Measurements from ENCODE around the gene KMO. TPM values are rescaled to one million over a fixed set of nuclear protein-coding genes. Genes with fewer than 3 reads are reported as not detected.

The KMO gene
- total RNA-seq, 1 donor: not detected

GRCh38 chr1:241553886-241554592, 21.9 kb downstream of the KMO start:
- no peak overlapping the region for H3K4me3 ChIP-seq (ENCODE audit: low read depth, low read length)
- TF ChIP-seq, protein P1, sequence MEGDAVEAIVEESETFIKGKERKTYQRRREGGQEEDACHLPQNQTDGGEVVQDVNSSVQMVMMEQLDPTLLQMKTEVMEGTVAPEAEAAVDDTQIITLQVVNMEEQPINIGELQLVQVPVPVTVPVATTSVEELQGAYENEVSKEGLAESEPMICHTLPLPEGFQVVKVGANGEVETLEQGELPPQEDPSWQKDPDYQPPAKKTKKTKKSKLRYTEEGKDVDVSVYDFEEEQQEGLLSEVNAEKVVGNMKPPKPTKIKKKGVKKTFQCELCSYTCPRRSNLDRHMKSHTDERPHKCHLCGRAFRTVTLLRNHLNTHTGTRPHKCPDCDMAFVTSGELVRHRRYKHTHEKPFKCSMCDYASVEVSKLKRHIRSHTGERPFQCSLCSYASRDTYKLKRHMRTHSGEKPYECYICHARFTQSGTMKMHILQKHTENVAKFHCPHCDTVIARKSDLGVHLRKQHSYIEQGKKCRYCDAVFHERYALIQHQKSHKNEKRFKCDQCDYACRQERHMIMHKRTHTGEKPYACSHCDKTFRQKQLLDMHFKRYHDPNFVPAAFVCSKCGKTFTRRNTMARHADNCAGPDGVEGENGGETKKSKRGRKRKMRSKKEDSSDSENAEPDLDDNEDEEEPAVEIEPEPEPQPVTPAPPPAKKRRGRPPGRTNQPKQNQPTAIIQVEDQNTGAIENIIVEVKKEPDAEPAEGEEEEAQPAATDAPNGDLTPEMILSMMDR (IDR thresholded peaks at IDR 0.05; ENCODE audit: insufficient read depth, low read depth, low read length): no peak
- no peak for DNase-seq (ENCODE audit: low read depth)

GRCh38 chr1:241555526-241555925, 23.3 kb downstream of the KMO start:
- DNase-seq (ENCODE audit: low read depth): no peak
- TF ChIP-seq, protein P1 (IDR thresholded peaks at IDR 0.05; ENCODE audit: insufficient read depth, low read depth, low read length): no peak
- H3K4me3 ChIP-seq (ENCODE audit: low read depth, low read length): no peak overlapping the region

- no peak overlapping the region for H3K4me3 ChIP-seq (ENCODE audit: low read depth, low read length)
- no peak for DNase-seq (ENCODE audit: low read depth)
- TF ChIP-seq, protein P1 (IDR thresholded peaks at IDR 0.05; ENCODE audit: insufficient read depth, low read depth, low read length): no peak
Observed at GRCh38 chr1:241557031-241557430, 24.9 kb downstream of the KMO start.

DNA sequence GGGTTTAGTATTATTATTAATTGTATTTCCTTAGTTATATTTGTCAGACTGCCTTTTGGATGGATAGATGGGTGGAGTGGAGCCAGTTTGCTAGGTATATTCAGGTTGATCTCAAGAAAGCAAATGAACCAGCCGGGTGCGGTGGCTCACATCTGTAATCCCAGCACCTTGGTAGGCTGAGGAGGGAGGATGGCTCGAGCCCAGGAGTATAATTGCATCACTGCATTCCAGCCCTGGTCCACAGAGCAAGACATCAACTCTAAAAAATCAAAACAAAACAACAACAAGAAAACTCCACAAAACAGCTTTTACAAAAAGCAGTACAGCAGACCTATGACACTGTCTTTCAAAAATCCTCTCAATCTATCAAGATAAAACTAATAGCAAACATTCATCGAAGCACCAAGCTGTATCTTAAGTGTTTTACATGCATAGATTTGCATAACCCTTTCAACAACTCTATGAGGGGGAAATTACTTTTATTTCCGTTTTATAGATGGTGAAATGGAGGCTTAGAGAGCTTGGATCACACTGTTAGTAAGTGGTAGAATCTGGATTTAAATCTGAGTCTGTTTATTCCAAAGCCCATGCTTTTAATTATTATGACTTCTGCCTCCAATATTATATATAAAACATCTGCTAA, 25.5 kb downstream of the KMO start:
- TF ChIP-seq, protein P1 (IDR thresholded peaks at IDR 0.05; ENCODE audit: insufficient read depth, low read depth, low read length): no peak
- H3K4me3 ChIP-seq (ENCODE audit: low read depth, low read length): no peak overlapping the region
- peak; percentile 29 for DNase-seq (ENCODE audit: low read depth)

DNA sequence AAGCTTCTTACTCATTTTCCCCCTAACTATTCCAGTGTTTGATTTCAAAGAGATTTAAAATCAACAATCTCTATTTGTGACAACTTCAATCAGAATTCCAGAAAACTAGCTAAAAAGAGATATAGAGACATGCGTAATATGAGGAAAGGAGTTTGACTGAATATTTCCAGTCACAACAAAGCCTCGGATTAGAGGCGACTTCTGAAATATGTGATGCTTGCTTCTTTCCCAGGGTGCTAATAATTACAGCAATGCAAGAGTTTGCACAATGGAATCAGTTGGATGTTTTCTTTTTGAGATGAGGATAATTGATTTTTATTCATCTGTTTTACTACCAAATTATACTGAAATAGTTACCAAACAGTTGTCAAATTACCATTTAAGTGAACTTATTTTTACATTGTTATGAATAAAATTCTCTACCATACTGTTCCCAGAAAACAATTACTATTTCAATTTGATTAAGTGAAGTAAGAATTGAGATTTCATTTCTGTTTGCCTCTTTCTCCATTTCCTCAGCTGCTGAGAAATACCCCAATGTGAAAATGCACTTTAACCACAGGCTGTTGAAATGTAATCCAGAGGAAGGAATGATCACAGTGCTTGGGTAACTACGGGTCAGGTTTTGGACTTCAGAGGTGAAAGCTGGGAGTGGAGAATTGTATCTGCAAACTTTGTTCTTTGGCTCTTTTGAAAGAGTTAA, 28.1 kb downstream of the KMO start:
- TF ChIP-seq, protein P1 (IDR thresholded peaks at IDR 0.05; ENCODE audit: insufficient read depth, low read depth, low read length): no peak
- H3K4me3 ChIP-seq (ENCODE audit: low read depth, low read length): no peak overlapping the region
- no peak for DNase-seq (ENCODE audit: low read depth)

- TF ChIP-seq, protein P1 (IDR thresholded peaks at IDR 0.05; ENCODE audit: insufficient read depth, low read depth, low read length): no peak
- no peak overlapping the region for H3K4me3 ChIP-seq (ENCODE audit: low read depth, low read length)
- DNase-seq (ENCODE audit: low read depth): no peak
Observed at GRCh38 chr1:241560849-241561187, 28.6 kb downstream of the KMO start.
